Thoracic aorta (tissue), 2 donors: ENCODE results near the gene MLLT1. TPM values are rescaled to one million over a fixed set of nuclear protein-coding genes. Genes with fewer than 3 reads are reported as not detected.

Source experiments
- ATAC-seq: fragments of 150-250 bp; one replicate; pipeline ENCODE4 v1.8.0; 2017; ENCODE audit warnings: low read depth; ENCODE audit not compliant: insufficient number of reproducible peaks, low FRiP score
- DNase-seq: peaks from one replicate; pipeline ENCODE4 v3.0.0-alpha.2; 2020; ENCODE audit warnings: low spot score
- H3K27ac ChIP-seq, 2 donors: fragments of 200-600 bp; sonication (generic); 1 replicate in 1 of 2; 2 replicates in 1 of 2; pipeline ENCODE4 v1.5.1; 2016; ENCODE audit warnings: mild to moderate bottlenecking in 2 of 2, moderate library complexity in 2 of 2
- H3K27me3 ChIP-seq: fragments of 200-600 bp; sonication (generic); replicated peaks from 2 replicates; pipeline ENCODE4 v1.6.0; 2016; ENCODE audit warnings: mild to moderate bottlenecking; ENCODE audit not compliant: insufficient read depth
- H3K36me3 ChIP-seq: fragments of 200-600 bp; sonication (generic); one replicate; pipeline ENCODE4 v1.5.1; 2016
- H3K4me1 ChIP-seq, 2 donors: fragments of 200-600 bp; sonication (generic); 1 replicate in 1 of 2; 2 replicates in 1 of 2; pipeline versions ENCODE4 v1.5.1 to v1.6.0; 2016; ENCODE audit warnings: low read depth in 2 of 2, mild to moderate bottlenecking in 1 of 2; ENCODE audit not compliant: control insufficient read depth in 1 of 2
- H3K4me3 ChIP-seq: fragments of 200-600 bp; sonication (generic); 2 replicates; pipeline ENCODE4 v1.5.1; 2016; ENCODE audit warnings: mild to moderate bottlenecking
- H3K9me3 ChIP-seq: fragments of 200-600 bp; sonication (generic); 2 replicates; pipeline ENCODE4 v1.5.1; 2016
- total RNA-seq, 2 donors: library from RNA; depleted of rRNA; stranded (reverse); fragments of >200 nt; gene quantifications; one replicate each; pipeline versions ENCODE4 v1.1.0 to v1.2.3, GENCODE V29; 2016
- TF ChIP-seq, protein P1 (sequence below): fragments of 200-600 bp; sonication (generic); IDR thresholded peaks from one replicate; pipeline ENCODE4 v1.5.1; 2019; ENCODE audit warnings: antibody characterized with exemption

Gene MLLT1
- total RNA-seq, 2 donors from 2014 or later = 23.0 to 31.4 TPM

DNA sequence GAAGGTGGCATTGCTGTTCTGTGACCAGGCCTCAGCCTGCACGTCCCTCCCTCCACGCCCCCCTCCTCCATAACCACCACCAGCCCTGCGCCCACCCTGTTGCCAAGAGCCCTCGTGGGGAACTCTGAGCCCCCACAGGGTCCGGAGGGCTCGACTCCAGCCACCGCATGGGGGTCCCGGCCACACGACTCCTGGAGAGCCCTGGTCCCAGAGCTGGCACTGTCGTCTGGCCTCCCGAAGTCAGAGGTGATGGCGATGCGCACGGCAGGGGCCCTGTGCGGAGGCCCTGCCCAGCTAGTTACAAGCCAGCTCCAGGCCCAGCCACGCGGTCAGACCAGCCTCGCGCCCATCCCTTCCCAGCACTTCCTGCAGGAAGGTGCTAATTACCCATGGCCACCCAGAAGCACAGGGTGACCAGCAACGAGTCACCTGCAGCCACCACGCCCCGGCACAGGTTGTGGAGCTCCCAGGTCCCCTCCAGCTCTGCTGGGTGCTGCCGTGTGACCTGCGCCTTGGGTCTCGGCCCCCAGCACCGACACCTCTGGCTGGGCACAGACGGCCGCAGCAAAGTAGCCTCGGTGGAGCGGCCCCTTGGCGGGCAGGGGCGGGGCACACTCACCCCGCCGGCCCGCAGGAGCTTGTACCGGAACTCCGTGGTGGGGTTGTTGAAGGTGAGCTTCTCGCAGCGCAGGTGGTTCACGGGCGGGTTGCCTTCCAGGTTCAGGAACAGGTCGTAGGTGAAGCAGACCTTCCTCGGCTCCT, 49.6 kb downstream of the MLLT1 start:
- H3K27me3 ChIP-seq = no peaks in the 10 kb centered on the region
- peaks cover 18 to 24% of the 10 kb centered on the region in 2 donors for H3K4me1 ChIP-seq
- H3K4me3 ChIP-seq = no peak overlapping the region
- H3K27ac ChIP-seq = no peak overlapping the region
- DNase-seq = no peak
- peaks cover 24% of the 10 kb centered on the region for H3K36me3 ChIP-seq
- ATAC-seq = no peak
- no peaks in the 10 kb centered on the region for H3K9me3 ChIP-seq
- TF ChIP-seq, protein P1, sequence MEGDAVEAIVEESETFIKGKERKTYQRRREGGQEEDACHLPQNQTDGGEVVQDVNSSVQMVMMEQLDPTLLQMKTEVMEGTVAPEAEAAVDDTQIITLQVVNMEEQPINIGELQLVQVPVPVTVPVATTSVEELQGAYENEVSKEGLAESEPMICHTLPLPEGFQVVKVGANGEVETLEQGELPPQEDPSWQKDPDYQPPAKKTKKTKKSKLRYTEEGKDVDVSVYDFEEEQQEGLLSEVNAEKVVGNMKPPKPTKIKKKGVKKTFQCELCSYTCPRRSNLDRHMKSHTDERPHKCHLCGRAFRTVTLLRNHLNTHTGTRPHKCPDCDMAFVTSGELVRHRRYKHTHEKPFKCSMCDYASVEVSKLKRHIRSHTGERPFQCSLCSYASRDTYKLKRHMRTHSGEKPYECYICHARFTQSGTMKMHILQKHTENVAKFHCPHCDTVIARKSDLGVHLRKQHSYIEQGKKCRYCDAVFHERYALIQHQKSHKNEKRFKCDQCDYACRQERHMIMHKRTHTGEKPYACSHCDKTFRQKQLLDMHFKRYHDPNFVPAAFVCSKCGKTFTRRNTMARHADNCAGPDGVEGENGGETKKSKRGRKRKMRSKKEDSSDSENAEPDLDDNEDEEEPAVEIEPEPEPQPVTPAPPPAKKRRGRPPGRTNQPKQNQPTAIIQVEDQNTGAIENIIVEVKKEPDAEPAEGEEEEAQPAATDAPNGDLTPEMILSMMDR = no peak

DNA sequence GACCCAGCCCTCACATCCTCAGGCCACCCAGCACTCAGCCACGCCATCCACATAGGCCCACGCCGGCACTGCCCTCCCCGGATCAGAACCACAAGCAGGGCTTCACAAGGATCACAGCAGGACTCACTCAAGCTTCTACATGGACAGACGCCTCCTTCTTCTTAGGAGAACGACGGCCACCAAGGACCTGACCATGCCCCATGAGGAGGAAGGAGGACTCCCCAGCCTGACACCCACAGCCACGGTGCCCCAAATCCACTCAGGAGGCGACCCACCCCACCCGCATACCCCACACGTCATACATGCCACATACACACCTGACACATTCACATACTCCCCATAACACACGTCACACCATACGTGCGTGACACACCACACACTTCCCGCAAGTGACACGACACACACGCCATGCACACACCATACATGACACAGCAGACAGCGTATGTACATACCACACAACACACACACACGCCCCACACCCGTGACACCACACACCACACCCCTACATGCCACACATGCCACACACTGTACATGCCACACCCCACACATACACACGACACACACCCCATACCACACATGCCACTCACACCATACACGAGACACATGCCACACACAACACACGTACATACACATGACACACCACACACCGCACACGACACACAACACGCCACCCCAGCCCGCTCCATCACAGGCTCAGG, 50.4 kb downstream of the MLLT1 start:
- no peak for DNase-seq
- H3K4me1 ChIP-seq = peaks cover 16 to 21% of the 10 kb centered on the region in 2 donors

DNA sequence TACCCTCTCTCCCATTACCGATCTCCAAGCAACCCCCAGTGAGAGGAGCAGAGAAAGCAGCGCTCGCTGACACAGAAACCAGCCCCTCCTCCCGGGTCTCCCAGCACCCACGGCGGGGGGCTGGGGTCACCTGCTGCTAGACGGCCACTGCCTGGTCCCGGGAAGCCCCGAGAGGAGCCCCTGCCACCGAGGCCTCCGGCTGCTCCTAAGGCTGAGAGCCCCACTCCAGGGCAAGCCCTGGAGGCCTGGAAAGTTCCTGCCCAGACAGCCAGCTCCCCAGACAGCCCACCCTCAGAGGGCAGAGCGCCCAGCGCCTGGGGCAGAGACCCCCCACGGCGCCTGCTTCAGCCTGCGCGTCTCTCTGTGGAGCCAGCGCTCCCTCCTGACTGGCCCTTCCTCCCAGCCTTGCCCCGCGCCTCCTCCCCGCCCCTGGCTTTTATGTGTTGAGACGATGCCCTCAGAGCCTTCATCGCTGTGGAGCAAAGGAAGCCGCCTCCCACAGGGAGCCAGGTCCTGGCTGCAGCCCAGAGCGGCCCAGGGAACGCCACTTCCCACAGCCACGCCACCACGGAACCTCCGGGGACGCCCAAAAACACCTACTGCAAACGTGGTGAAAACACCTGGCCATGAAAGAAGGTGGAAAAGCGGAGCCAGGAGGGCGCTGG, 51.1 kb downstream of the MLLT1 start:
- H3K4me3 ChIP-seq = no peak overlapping the region
- H3K27ac ChIP-seq = no peak overlapping the region
- TF ChIP-seq, protein P1 = no peak
- no peaks in the 10 kb centered on the region for H3K27me3 ChIP-seq
- peaks cover 9 to 14% of the 10 kb centered on the region in 2 donors for H3K4me1 ChIP-seq
- no peaks in the 10 kb centered on the region for H3K9me3 ChIP-seq
- ATAC-seq (no peak), DNase-seq (no peak)
- peaks cover 32% of the 10 kb centered on the region for H3K36me3 ChIP-seq

More for the DNA sequence above, 50.4 kb downstream of the MLLT1 start:
- Histone ChIP-seq H3K27ac (no peak overlapping the region), H3K36me3 (peaks cover 28% of the 10 kb centered on the region), H3K4me3 (no peak overlapping the region), H3K27me3 (no peaks in the 10 kb centered on the region), H3K9me3 (no peaks in the 10 kb centered on the region)
- TF ChIP-seq, protein P1 = no peak
- ATAC-seq = no peak

DNA sequence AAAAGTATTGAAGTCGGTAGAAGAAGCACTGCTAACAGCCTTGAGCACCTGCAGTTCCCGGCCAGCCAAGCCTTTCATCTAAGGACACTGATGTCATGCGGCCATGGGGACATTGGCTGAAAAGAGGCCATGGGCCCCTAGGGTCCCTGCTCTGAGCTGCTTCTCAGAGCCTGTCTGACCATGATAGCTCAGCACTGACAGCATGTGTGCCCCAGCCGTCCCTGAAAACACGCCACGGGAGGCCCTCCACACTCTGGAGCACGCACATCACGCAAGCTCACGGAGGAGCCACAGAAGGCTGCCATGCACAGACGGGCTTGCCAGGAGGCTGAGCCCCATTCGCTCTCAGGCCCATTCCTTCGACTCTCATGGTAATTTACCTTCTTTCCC, 51.8 kb downstream of the MLLT1 start:
- H3K27ac ChIP-seq = no peak overlapping the region

More for the DNA sequence above, 51.8 kb downstream of the MLLT1 start:
- H3K27me3 ChIP-seq = no peaks in the 10 kb centered on the region
- DNase-seq = no peak
- H3K4me1 ChIP-seq = peaks cover 2 to 7% of the 10 kb centered on the region in 2 donors
- no peak for ATAC-seq
- H3K4me3 ChIP-seq = no peak overlapping the region
- TF ChIP-seq, protein P1 = no peak
- H3K36me3 ChIP-seq = peaks cover 32% of the 10 kb centered on the region
- no peaks in the 10 kb centered on the region for H3K9me3 ChIP-seq
